ENCODE measurements around the gene OXGR1. TPM values are rescaled to one million over a fixed set of nuclear protein-coding genes. Genes with fewer than 3 reads are reported as not detected.

Gene OXGR1
- total RNA-seq, 2 donors from 2014 or later: 0.27 TPM; not detected in 1

DNA sequence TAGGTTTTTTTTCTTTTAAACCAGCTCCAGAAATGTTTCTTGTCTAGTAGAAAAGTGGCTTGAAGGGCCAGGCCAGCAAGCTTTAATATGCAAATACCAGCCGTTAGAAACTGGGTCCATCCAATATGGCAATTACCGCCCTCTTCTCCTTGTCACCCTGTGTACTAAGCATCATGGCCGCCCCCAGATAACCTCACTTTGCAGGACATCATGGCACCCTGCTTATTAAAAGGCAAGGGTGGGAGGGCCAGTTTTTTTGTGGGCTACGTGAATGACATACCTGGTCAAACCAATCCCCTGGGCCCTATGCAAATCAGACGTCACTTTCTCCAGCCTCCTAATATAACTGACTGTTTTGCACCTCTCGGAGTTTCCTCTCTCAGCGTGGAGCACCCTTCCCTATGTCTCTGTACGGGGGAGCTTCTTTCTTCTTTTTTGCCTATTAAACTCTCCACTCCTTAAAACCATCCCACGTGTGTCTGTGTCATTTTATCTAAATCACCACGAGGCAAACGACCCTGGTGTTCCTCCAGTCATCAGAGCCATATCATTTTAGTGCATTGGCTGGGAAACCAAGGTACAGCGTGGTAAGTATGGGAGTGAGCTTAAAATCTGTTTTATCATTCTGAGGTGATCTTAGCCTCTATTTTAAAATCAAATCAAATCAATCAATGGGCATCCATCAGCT lies 27.7 kb downstream of the OXGR1 start:
- DNase-seq (ENCODE audit: low spot score): no peak
- H3K27ac ChIP-seq: no peak overlapping the region
- no peaks in the 10 kb centered on the region for H3K27me3 ChIP-seq (replicated peaks; ENCODE audit: insufficient read depth)
- TF ChIP-seq POLR2A (IDR thresholded peaks at IDR 0.05): no peak
- TF ChIP-seq, protein P1, sequence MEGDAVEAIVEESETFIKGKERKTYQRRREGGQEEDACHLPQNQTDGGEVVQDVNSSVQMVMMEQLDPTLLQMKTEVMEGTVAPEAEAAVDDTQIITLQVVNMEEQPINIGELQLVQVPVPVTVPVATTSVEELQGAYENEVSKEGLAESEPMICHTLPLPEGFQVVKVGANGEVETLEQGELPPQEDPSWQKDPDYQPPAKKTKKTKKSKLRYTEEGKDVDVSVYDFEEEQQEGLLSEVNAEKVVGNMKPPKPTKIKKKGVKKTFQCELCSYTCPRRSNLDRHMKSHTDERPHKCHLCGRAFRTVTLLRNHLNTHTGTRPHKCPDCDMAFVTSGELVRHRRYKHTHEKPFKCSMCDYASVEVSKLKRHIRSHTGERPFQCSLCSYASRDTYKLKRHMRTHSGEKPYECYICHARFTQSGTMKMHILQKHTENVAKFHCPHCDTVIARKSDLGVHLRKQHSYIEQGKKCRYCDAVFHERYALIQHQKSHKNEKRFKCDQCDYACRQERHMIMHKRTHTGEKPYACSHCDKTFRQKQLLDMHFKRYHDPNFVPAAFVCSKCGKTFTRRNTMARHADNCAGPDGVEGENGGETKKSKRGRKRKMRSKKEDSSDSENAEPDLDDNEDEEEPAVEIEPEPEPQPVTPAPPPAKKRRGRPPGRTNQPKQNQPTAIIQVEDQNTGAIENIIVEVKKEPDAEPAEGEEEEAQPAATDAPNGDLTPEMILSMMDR (IDR thresholded peaks at IDR 0.05): no peak
- TF ChIP-seq POLR2AphosphoS5 (IDR thresholded peaks at IDR 0.05): no peak
- H3K36me3 ChIP-seq: no peaks in the 10 kb centered on the region
- H3K4me1 ChIP-seq (replicated peaks): no peaks in the 10 kb centered on the region
- WGBS: 93% methylated on average over 12 of the region's 12 CpGs
- no peak overlapping the region for H3K4me3 ChIP-seq
- intact Hi-C loops (cut with DNase I): no loop called here
- no peaks in the 10 kb centered on the region for H3K9me3 ChIP-seq

DNA sequence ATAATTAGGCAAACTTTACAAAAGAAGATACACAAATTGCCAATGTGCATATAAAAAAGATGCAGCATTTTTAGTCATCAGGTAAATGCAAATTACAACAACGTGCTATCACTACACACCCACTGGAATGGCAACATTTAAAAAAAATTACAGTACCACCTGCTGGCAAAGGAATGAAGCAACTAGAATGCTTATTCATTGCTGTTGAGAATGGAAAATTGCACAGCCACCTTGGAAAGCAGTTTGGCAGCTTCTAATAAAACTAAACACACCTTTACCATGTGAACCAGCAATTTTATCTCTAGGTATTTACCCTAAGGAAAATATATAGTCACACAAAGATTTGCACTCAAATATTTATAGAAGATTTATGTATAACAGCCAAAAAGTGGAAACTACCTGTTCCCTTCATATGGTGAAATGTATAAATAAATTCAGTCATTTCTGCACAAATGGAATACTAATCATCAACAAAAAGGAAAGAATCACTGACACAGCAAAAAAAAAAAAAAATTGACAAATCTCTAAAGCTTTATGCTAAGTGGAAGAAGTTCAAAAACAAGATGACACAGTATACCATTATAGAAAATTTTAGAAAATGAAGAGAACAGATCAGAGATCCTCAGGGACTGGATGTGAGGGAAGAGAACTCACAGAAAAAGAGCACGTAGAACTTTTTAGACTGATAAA lies 30.3 kb downstream of the OXGR1 start:
- intact Hi-C loops (cut with DNase I): no loop called here
- Histone ChIP-seq H3K27ac (no peak overlapping the region), H3K4me1 (replicated peaks) (no peaks in the 10 kb centered on the region), H3K4me3 (no peak overlapping the region), H3K27me3 (replicated peaks; ENCODE audit: insufficient read depth) (no peaks in the 10 kb centered on the region), H3K36me3 (no peaks in the 10 kb centered on the region), H3K9me3 (no peaks in the 10 kb centered on the region)
- TF ChIP-seq POLR2A (IDR thresholded peaks at IDR 0.05): no peak
- TF ChIP-seq, protein P1 (IDR thresholded peaks at IDR 0.05): no peak
- TF ChIP-seq POLR2AphosphoS5 (IDR thresholded peaks at IDR 0.05): no peak
- 86% methylated on average over 2 of the region's 2 CpGs for WGBS
- DNase-seq (ENCODE audit: low spot score): no peak

DNA sequence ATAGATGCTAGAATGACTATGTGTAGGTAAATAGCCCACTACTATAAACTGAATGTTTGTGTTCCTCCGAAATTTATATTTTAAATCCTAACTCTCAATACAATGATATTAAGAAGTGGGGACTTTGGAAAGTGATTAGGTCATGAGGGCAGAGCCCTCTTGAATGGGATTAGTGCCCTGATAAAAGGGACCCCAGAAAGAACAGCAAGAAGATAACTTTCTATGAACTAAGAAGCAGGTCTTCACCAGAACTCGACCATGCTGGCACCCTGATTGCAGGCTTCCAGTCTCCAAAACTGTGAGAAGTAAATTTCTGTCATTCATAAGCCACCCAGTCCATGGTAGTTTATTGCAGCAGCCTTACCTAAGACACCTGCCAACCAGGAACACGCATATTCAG lies 33.9 kb downstream of the OXGR1 start:
- H3K27me3 ChIP-seq (replicated peaks; ENCODE audit: insufficient read depth): no peaks in the 10 kb centered on the region
- no peaks in the 10 kb centered on the region for H3K9me3 ChIP-seq
- no peaks in the 10 kb centered on the region for H3K4me1 ChIP-seq (replicated peaks)
- WGBS: 89% methylated on average over 3 of the region's 3 CpGs
- intact Hi-C loops (cut with DNase I): no loop called here
- TF ChIP-seq POLR2A (IDR thresholded peaks at IDR 0.05) (no peak), POLR2AphosphoS5 (IDR thresholded peaks at IDR 0.05) (no peak)
- TF ChIP-seq, protein P1 (IDR thresholded peaks at IDR 0.05): no peak
- H3K27ac ChIP-seq: no peak overlapping the region
- no peak overlapping the region for H3K4me3 ChIP-seq
- DNase-seq (ENCODE audit: low spot score): no peak
- no peaks in the 10 kb centered on the region for H3K36me3 ChIP-seq

DNA sequence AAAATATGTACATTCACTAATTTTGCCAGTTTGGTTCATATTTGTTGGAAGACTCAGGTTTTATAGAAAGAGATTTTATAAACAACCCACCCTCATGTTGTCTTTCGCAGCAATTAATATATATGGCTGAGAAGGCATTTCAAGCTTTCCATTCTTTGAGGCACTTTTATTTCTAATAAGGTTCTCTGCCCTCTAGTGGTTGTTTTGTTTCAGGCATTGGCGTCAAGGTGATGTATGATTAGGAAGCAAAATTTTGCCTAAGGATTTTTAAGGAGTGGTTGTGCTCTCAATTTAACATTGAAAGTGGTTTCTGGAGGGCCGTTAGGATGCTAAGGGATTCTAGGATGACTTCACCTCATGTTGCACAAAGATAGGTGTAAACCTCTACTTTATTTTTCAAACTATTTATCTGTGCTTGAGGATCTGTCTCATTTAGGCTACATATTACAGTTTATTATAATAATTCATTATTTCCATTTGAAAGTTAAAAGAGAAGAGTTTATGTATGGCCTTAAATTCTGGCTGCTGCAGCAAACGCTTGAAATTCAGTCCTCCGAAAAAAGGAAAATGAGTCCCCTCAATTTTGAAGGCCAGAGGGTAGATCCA lies 35.9 kb downstream of the OXGR1 start:
- peak; percentile 11 for DNase-seq (ENCODE audit: low spot score)
- TF ChIP-seq POLR2A (IDR thresholded peaks at IDR 0.05) (no peak), POLR2AphosphoS5 (IDR thresholded peaks at IDR 0.05) (no peak)
- TF ChIP-seq, protein P1 (IDR thresholded peaks at IDR 0.05): peak; percentile 34 to 68 (median 54)
- Histone ChIP-seq H3K4me3 (no peak overlapping the region), H3K27ac (no peak overlapping the region), H3K27me3 (replicated peaks; ENCODE audit: insufficient read depth) (no peaks in the 10 kb centered on the region), H3K36me3 (no peaks in the 10 kb centered on the region), H3K4me1 (replicated peaks) (no peaks in the 10 kb centered on the region), H3K9me3 (no peaks in the 10 kb centered on the region)
- 41% methylated on average over 5 of the region's 5 CpGs for WGBS
- intact Hi-C loops (cut with DNase I): loop anchor here (5.0 kb wide), 1 partner anchor 936 kb away; no protein-coding TSS in a partner anchor
